ENCODE data around the gene ZNF148. TPM values are rescaled to one million over a fixed set of nuclear protein-coding genes. Genes with fewer than 3 reads are reported as not detected.

Gene ZNF148
- total RNA-seq, result 10 to 100 TPM; 35.4 to 50.1 TPM

DNA sequence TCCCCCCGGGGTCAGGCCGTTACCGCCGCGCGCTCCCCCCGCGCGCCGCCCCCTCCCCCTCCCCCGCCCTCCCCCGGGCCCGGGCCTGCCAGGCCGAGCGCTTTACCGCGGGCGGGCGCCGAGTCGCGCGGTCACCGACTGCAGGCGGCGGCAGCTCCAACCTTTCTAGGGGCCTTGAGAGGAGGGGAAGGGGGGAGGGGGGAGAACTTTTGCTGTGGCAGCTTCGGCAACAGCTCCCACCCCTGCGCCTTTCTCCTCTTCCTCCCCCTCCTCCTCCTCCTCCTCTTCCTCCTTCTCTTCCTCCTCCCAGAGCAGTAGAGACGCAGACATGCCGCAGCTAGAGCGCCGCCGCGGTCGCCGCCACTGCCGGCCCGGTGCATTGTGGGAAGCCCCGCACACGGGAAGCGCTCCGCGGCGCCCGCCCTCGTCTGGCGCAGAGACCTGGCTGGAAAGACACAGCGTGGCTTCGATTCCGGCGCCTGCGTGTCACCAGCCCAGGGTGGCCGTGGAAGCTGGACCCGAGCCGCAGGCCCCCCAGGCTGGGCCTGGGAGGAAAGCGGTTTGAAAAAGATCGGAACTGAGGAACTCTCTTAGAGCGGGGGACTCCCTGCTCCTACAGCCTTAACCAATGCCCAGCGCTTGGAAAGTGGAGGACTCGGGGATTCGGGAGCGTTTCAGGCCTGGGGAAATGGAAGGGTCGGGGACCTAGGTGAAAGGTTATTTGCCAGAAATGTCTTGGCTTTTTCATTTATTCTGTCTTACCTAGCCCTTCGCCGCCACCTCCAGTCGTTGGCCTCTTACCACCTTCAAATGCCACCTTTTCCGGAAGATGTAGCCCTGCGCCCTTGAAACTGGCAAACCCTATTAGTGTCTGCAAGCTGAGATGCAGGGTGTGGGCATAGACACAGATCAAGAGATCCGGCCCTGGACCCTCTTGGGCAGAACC lies at the start of gene ZNF148:
Gene ZNF148 (minus strand): TSS at position 330 of the 946 bp plus-strand sequence. CDS start 61,685 bp downstream, outside the sequence.
- H3K36me3 ChIP-seq, result no peaks in the 10 kb centered on the region
- TF ChIP-seq, protein P1, sequence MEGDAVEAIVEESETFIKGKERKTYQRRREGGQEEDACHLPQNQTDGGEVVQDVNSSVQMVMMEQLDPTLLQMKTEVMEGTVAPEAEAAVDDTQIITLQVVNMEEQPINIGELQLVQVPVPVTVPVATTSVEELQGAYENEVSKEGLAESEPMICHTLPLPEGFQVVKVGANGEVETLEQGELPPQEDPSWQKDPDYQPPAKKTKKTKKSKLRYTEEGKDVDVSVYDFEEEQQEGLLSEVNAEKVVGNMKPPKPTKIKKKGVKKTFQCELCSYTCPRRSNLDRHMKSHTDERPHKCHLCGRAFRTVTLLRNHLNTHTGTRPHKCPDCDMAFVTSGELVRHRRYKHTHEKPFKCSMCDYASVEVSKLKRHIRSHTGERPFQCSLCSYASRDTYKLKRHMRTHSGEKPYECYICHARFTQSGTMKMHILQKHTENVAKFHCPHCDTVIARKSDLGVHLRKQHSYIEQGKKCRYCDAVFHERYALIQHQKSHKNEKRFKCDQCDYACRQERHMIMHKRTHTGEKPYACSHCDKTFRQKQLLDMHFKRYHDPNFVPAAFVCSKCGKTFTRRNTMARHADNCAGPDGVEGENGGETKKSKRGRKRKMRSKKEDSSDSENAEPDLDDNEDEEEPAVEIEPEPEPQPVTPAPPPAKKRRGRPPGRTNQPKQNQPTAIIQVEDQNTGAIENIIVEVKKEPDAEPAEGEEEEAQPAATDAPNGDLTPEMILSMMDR (IDR thresholded peaks at IDR 0.05), result no peak
- no peaks in the 10 kb centered on the region for H3K9me3 ChIP-seq
- H3K27ac ChIP-seq, result peak within 1 kb of the TSS; percentile 69
- H3K9ac ChIP-seq (ENCODE audit: low read depth in 2 of 2, low read length in 2 of 2), result peak within 1 kb of the TSS; percentile 82 to 94
- no peaks in the 10 kb centered on the region for H3K27me3 ChIP-seq
- intact Hi-C loops (cut with DNase I), result no loop called here
- no peaks in the 10 kb centered on the region for H3K4me1 ChIP-seq
- peak; percentile 92 for DNase-seq
- H3K4me3 ChIP-seq, result peak within 1 kb of the TSS; percentile 57

DNA sequence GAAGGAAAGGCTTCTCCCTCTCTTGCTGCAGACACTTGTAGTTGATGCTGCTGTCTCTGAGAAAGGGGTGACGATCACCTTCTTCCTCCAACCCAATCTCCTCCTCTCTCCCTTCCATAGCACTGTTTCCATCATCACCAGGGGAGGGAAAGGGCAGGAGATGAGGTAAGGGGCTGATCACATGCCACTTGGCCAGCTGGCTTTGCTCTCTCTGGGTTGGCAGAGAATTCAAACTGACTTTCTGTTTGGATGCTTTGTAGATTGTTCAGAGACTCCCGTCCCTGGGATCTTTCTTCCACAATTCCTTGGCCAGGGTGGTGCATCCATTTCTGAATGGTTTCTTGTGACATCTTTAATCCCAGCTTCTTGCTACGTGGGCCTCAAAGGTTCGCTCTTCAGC lies 43.2 kb upstream of the ZNF148 start:
- no peak for DNase-seq
- TF ChIP-seq, protein P1 (IDR thresholded peaks at IDR 0.05), result no peak
- no peaks in the 10 kb centered on the region for H3K27me3 ChIP-seq
- H3K27ac ChIP-seq, result no peak overlapping the region
- intact Hi-C loops (cut with DNase I), result no loop called here
- H3K36me3 ChIP-seq, result no peaks in the 10 kb centered on the region
- H3K4me3 ChIP-seq, result no peak overlapping the region
- H3K4me1 ChIP-seq, result no peaks in the 10 kb centered on the region
- H3K9ac ChIP-seq (ENCODE audit: low read depth in 2 of 2, low read length in 2 of 2), result no peak overlapping the region
- H3K9me3 ChIP-seq, result no peaks in the 10 kb centered on the region

DNA sequence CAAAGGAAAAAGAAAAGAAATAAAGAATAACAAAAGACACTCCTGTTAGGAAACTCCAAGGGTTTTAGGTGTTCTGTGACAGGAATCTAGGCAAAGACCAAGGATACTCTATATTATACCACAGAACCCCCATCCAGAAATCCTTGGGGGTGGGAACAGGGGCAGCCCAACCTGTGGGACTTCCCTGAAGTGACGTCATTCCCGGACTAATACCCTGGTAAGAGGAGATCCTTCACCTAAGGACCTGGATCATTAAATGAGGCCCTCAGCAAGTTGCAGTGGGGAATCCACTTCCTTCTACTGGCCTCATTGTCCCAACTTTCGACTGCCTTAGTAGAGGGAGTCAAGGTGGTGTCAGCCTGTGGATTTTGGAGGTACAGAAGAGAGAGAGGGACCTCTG lies 41.1 kb upstream of the ZNF148 start:
- Histone ChIP-seq H3K27me3 (no peaks in the 10 kb centered on the region), H3K9ac (ENCODE audit: low read depth in 2 of 2, low read length in 2 of 2) (no peak overlapping the region), H3K27ac (no peak overlapping the region), H3K9me3 (no peaks in the 10 kb centered on the region), H3K4me3 (no peak overlapping the region), H3K36me3 (no peaks in the 10 kb centered on the region), H3K4me1 (no peaks in the 10 kb centered on the region)
- DNase-seq, result no peak
- TF ChIP-seq, protein P1 (IDR thresholded peaks at IDR 0.05), result no peak
- intact Hi-C loops (cut with DNase I), result no loop called here

GRCh38 chr3:125414669-125415068 lies 39.5 kb upstream of the ZNF148 start:
- Histone ChIP-seq H3K36me3 (no peaks in the 10 kb centered on the region), H3K9ac (ENCODE audit: low read depth in 2 of 2, low read length in 2 of 2) (no peak overlapping the region), H3K9me3 (no peaks in the 10 kb centered on the region), H3K4me3 (no peak overlapping the region), H3K4me1 (no peaks in the 10 kb centered on the region), H3K27ac (no peak overlapping the region), H3K27me3 (no peaks in the 10 kb centered on the region)
- TF ChIP-seq, protein P1 (IDR thresholded peaks at IDR 0.05), result no peak
- no peak for DNase-seq
- intact Hi-C loops (cut with DNase I), result no loop called here

- Histone ChIP-seq H3K9ac (ENCODE audit: low read depth in 2 of 2, low read length in 2 of 2) (no peak overlapping the region), H3K9me3 (no peaks in the 10 kb centered on the region), H3K27ac (no peak overlapping the region), H3K4me3 (no peak overlapping the region), H3K27me3 (no peaks in the 10 kb centered on the region), H3K4me1 (no peaks in the 10 kb centered on the region), H3K36me3 (no peaks in the 10 kb centered on the region)
- TF ChIP-seq, protein P1 (IDR thresholded peaks at IDR 0.05), result no peak
- DNase-seq, result no peak
- intact Hi-C loops (cut with DNase I), result no loop called here
Measured at GRCh38 chr3:125410922-125411321, 35.8 kb upstream of the ZNF148 start.
